ENCODE data around the gene ARHGAP8. TPM values are rescaled to one million over a fixed set of nuclear protein-coding genes. Genes with fewer than 3 reads are reported as not detected.

Gene ARHGAP8
- total RNA-seq, 2 experiments from 2014 or later, result not detected

GRCh38 chr22:44860311-44860710, 107.9 kb downstream of the ARHGAP8 start:
- intact Hi-C loops (cut with micrococcal nuclease; ENCODE audit: unreplicated experiment), result no loop called here
- no peak overlapping the region for H3K4me3 ChIP-seq (ENCODE audit: low read depth, low read length, poor library complexity, severe bottlenecking)
- H3K4me2 ChIP-seq (ENCODE audit: low read length), result no peak overlapping the region
- no peak overlapping the region for H2AFZ ChIP-seq (ENCODE audit: low read length)
- no peak overlapping the region for H3K27ac ChIP-seq (ENCODE audit: low read depth, low read length, poor library complexity, severe bottlenecking)
- H3K9me3 ChIP-seq (ENCODE audit: low read length), result no peaks in the 10 kb centered on the region
- H3K36me3 ChIP-seq (ENCODE audit: insufficient read depth, low read length), result no peaks in the 10 kb centered on the region
- ChIA-PET POLR2A (no interaction called here), CTCF (ENCODE audit: unreplicated experiment) (no interaction called here)
- no peaks in the 10 kb centered on the region for H4K20me1 ChIP-seq (ENCODE audit: insufficient read depth, low read length)
- H3K4me1 ChIP-seq (ENCODE audit: insufficient read depth, low read length, poor library complexity, severe bottlenecking), result no peaks in the 10 kb centered on the region
- TF ChIP-seq EZH2phosphoT487 (IDR thresholded peaks at IDR 0.05; ENCODE audit: borderline replicate concordance, low read depth, low read length) (no peak), CTCF (conservative IDR thresholded peaks at IDR 0.05; ENCODE audit: low read length) (no peak)
- no peak for DNase-seq (ENCODE audit: low spot score)
- BruUV-seq (replicated peaks), result no TSS peak
- no peaks in the 10 kb centered on the region for H3K79me2 ChIP-seq (ENCODE audit: insufficient read depth, low read depth, low read length)
- H3K9me2 ChIP-seq (ENCODE audit: insufficient read depth, low read length), result no peaks in the 10 kb centered on the region

DNA sequence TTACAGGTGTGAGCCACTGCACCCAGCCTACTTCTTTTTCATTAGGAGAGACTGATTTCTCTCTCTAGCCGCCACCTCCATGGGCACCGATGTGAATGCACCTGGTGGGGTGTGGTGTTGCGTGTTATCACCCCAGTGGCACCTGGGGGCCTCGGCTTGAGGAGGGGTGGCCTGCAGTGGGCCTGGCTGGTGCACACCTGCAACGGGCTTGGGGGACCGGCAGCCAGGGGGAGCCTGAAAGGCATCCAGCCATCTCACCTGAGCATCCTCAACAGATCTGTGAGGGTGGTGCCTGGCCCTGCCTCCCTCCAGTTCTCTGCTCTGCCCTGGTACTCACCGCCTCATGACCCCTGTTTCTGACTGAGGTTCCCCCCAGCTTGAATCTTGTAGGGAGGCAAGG, 108.9 kb downstream of the ARHGAP8 start:
- Histone ChIP-seq H4K20me1 (ENCODE audit: insufficient read depth, low read length) (no peaks in the 10 kb centered on the region), H3K27ac (ENCODE audit: low read depth, low read length, poor library complexity, severe bottlenecking) (no peak overlapping the region), H3K79me2 (ENCODE audit: insufficient read depth, low read depth, low read length) (no peaks in the 10 kb centered on the region), H3K36me3 (ENCODE audit: insufficient read depth, low read length) (no peaks in the 10 kb centered on the region), H3K9me3 (ENCODE audit: low read length) (no peaks in the 10 kb centered on the region), H3K9me2 (ENCODE audit: insufficient read depth, low read length) (no peaks in the 10 kb centered on the region), H3K4me1 (ENCODE audit: insufficient read depth, low read length, poor library complexity, severe bottlenecking) (no peaks in the 10 kb centered on the region), H2AFZ (ENCODE audit: low read length) (no peak overlapping the region), H3K4me2 (ENCODE audit: low read length) (no peak overlapping the region), H3K4me3 (ENCODE audit: low read depth, low read length, poor library complexity, severe bottlenecking) (no peak overlapping the region)
- ChIA-PET POLR2A (no interaction called here), CTCF (ENCODE audit: unreplicated experiment) (no interaction called here)
- TF ChIP-seq EZH2phosphoT487 (IDR thresholded peaks at IDR 0.05; ENCODE audit: borderline replicate concordance, low read depth, low read length), result no peak
- no peak for TF ChIP-seq CTCF (conservative IDR thresholded peaks at IDR 0.05; ENCODE audit: low read length)
- intact Hi-C loops (cut with micrococcal nuclease; ENCODE audit: unreplicated experiment), result no loop called here
- no TSS peak for BruUV-seq (replicated peaks)
- no peak for DNase-seq (ENCODE audit: low spot score)

GRCh38 chr22:44862281-44862680, 109.9 kb downstream of the ARHGAP8 start:
- CTCF ChIA-PET (ENCODE audit: unreplicated experiment), result no interaction called here
- Histone ChIP-seq H3K4me3 (ENCODE audit: low read depth, low read length, poor library complexity, severe bottlenecking) (no peak overlapping the region), H3K4me2 (ENCODE audit: low read length) (no peak overlapping the region), H3K79me2 (ENCODE audit: insufficient read depth, low read depth, low read length) (no peaks in the 10 kb centered on the region), H3K9me2 (ENCODE audit: insufficient read depth, low read length) (no peaks in the 10 kb centered on the region), H3K36me3 (ENCODE audit: insufficient read depth, low read length) (no peaks in the 10 kb centered on the region), H2AFZ (ENCODE audit: low read length) (no peak overlapping the region), H3K27ac (ENCODE audit: low read depth, low read length, poor library complexity, severe bottlenecking) (no peak overlapping the region), H4K20me1 (ENCODE audit: insufficient read depth, low read length) (no peaks in the 10 kb centered on the region), H3K4me1 (ENCODE audit: insufficient read depth, low read length, poor library complexity, severe bottlenecking) (no peaks in the 10 kb centered on the region), H3K9me3 (ENCODE audit: low read length) (no peaks in the 10 kb centered on the region)
- no peak for TF ChIP-seq CTCF (conservative IDR thresholded peaks at IDR 0.05; ENCODE audit: low read length)
- BruUV-seq (replicated peaks), result no TSS peak
- POLR2A ChIA-PET, result no interaction called here
- no peak for DNase-seq (ENCODE audit: low spot score)
- intact Hi-C loops (cut with micrococcal nuclease; ENCODE audit: unreplicated experiment), result no loop called here
